Measurements from ENCODE around the gene IGBP1.
"Not testable (repeated sequence)": the region's sequence is repeated elsewhere in the genome, so short reads cannot be mapped to it uniquely, and the experiment has no call there.

IGBP1 gene

DNA sequence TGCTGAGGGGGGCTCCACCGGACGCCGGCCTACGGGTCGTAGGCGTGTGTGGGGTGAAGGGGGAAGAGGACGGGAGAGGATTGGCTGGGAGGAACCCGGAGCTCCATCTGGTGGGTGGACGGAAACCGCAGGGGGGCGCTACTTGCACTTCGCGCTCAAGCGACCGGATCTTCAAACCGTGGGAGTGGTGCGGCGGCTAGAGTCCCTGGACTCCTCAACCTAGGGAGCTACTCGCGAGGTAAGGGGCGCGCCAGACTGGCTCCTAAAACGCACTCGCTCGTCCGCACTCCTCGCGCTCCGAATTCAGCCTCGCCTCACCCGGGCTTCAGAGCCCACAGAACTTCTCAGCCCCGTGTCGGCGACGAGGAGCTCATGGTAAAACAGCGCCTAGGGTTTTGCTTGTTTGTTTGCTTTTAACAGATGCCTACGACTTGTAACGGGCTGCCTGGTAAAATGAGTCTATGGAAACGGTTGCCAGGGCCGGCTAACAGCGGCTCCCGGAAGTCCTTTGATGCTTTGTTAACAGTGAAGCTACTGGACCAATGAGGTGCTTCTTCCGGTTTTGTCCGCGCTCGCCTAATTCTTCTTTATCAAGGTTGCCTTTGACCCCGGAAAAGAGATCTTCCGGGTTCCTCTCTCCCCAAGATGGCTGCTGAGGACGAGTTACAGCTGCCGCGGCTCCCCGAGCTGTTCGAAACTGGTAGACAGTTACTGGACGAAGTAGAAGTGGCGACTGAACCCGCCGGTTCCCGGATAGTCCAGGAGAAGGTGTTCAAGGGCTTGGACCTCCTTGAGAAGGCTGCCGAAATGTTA is at the start of gene IGBP1:
Gene IGBP1 (plus strand): TSS at position 145 of the 813 bp plus-strand sequence. CDS start 501 bp downstream, at position 646.
- DNase-seq, result peak; percentile 73

- no peak for DNase-seq
Observed at GRCh38 chrX:70084592-70085240, 48.5 kb upstream of the IGBP1 start.

GRCh38 chrX:70087857-70088630 is 45.2 kb upstream of the IGBP1 start:
- no peak for DNase-seq

DNA sequence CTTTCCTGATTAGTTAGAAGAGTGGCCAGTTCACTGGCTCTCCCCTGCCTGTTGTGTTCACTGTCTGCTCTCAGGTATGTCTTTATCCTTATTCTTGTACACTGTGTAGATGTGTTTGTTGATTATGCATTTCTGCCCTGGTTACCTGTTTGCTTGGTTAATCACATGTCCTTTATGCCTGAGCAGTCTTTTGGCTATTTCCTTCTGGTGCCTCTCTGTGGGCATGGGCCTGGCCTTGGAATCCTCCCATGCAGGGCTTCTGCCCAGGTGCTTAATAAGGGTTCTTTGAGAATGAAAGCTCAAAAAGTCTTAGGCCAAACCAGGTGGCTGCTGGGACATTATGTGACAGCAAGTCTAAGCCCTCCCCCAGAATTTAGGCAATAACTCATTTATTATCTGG is 44.5 kb upstream of the IGBP1 start:
- DNase-seq, result no peak

DNA sequence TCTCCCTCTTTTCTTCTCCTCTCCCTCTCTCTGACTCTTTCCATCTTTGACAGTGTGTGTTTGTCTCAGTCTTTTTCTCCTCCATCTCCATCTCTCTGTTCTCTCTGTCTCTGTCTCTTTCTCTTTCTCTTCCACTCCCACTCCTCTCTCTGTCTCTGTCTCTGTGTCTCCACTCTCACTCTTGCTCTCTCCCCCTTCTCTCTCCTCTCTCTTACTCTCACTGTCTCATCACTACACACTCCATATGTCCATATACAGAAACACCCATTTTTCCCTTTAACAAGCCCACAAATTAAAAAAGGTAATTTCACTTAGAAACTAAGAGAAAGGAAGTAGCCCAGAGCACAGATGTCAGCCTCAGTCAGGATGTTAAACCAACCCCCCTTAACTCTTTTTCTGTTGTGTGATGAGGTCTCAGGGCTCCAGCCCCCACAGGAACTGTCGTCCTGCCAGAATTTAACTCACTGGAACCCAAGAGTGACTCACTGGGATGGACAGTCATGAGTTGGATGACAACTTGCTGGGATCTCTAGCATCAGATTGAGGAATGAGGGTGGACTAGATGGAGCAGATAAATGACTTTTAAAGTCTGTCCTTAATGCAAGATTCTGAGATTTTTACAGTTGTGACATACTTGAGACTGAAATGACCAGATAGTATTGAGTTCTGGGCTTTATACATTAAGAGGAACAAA is 43.5 kb upstream of the IGBP1 start:
- DNase-seq, result no peak

DNA sequence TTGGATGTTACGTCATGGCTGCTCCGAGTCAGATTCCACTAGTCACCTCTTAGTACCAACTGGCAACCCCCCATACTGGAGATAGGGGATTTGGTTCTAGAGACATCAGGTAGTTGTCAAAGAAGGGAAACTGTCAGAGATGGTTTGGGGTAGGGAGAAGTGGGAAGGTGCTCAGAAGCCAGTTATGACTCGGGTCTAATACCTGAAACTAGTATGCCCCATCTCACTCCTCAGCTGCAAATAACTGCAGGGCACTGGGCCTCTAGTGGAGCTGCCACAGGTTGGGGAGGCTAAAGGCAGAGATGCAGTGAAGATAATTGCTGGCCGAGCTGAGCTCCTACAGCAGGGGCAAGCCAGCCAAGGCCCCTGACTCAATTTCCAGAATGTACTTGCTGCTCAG is 41.0 kb upstream of the IGBP1 start:
- no peak for DNase-seq

GRCh38 chrX:70096052-70096451 is 37.2 kb upstream of the IGBP1 start:
- DNase-seq, result no peak

GRCh38 chrX:70105229-70105628 is 28.0 kb upstream of the IGBP1 start:
- DNase-seq, result no peak

DNA sequence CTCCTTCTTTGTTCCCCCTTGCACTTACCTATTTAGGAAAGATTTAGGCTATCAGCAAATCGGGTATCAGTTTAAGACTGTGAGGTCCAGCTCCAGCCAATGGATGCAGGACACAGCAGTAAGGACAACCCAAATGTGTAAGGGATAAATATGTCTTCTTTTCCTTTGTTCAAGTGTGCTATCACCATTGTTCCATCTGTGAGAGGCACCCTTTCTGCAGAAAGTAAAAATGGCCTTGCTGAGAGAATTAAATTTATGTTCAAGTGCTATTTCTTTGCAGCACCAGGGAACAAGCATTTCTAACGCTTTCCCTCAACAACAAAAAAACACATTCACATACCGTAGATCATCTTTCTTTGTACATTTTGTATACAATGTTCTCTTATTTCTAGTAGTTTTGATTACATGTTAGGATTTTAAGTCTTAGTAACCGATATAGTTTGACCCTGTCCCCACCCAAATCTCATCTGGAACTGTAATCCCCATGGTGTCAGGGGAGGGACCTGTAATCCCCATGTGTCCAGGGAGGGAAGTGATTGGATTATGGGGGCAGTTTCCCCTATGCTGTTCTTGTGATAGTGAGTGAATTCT is 21.7 kb upstream of the IGBP1 start:
- DNase-seq, result not testable (repeated sequence)

- no peak for DNase-seq
Observed at GRCh38 chrX:70117738-70118137, 15.5 kb upstream of the IGBP1 start.

DNA sequence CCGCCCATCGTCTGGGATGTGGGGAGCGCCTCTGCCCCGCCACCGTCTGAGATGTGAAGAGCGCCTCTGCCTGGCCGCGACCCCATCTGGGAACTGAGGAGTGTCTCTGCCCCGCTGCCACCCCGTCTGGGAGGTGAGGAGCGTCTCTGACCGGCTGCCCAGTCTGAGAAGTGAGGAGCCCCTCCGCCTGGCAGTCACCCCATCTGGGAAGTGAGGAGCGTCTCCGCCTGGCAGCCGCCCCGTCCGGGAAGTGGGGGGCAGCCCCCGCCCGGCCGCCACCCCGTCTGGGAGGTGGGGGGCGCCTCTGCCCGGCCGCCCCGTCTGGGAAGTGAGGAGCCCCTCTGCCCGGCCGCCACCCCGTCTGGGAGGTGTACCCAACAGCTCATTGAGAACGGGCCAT is 10.2 kb upstream of the IGBP1 start:
- not testable (repeated sequence) for DNase-seq

DNA sequence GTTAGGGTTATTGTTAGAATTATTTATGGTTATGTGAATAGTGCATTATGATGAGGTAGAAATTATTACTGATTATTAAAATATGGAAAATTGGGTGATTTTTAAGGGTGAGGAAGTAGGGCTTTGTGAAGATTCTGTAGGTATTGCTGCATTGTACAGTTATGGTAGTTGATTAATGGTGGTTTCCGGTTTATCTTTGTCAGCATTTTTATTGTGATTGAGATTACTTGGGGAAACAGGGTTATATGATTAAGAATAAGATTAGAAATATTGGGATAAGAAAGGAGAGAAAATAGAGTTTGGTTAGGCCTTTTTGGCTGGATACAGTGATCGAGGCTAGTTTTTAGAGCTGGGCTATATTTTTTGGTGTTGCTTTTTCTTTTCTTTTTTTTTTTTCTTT is 8.6 kb upstream of the IGBP1 start:
- no peak for DNase-seq

- DNase-seq, result no peak
Observed at GRCh38 chrX:70128071-70128470, 5.2 kb upstream of the IGBP1 start.

GRCh38 chrX:70129816-70130215 is 3.4 kb upstream of the IGBP1 start:
- no peak for DNase-seq

- DNase-seq, result no peak
Observed at GRCh38 chrX:70132224-70132623, 1.0 kb upstream of the IGBP1 start.

DNA sequence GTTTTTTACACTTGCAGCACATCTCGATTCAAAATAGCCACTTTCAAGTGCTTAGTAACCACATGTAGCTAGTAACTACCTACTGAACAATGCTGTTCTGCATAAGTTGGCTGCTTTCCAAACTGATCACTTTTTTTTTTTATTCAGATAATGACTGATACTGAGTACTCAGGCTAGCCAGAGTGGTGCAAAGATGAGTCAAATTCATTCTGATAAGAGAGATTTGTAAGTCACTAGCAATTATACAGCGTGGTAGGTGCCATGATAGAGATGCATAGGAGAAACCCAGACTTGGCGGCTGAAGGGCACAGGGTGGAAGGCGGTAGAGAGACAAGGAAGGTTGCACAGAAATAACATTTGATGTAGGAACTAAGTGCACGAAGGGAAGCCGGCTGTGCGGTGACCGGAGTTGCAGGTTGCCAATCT is 357 bp upstream of the IGBP1 start:
- no peak for DNase-seq

GRCh38 chrX:70134116-70134477 is 850 bp downstream of the IGBP1 start:
- no peak for DNase-seq

DNA sequence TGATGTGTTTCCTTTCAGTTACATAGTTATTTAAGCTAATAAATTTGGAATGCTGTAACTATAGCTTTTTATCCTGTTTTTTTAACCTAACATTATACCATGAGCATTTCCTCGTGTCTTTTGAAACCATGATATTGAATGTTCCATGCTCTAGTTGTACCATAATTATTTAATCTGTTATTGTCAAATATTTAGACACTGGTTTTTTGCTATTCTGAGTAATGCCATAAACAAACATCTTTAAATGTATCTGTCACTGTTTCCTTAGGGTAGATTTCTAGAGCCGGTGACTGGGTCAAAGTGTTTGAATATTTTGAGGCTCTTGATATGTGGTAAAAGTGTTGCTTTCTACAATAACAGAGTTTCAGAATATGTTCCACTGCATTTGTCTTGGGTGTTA is 5.4 kb downstream of the IGBP1 start:
- DNase-seq, result no peak

DNA sequence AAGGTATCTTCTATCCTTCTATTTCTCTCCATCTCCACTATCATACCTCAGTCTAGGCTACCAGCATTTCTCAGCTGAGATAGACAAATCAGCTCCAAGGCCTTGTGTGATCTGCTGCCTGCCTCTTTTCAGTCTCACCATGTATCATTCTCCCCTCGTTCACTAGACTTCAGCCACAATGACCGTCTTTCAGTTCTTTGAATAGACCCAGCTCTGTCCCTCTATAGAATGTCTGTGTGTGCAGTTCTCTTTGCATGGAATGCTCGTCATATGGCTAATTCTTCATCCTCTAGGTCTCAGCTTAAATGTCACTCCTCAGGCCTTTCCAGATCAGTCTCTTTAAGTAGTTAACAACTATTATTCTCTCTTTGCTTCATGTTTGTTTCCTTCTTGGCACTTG is 6.5 kb downstream of the IGBP1 start:
- DNase-seq, result no peak

- no peak for DNase-seq
Observed at GRCh38 chrX:70141373-70141772, 8.1 kb downstream of the IGBP1 start.

- DNase-seq, result no peak
Observed at GRCh38 chrX:70166601-70167590, 33.6 kb downstream of the IGBP1 start.

Measured in NCI-H774 (cell line).